Activated CD4-positive, alpha-beta T cell treated with anti-CD3 and anti-CD28 coated beads for 36 hours (primary cell): Measurements from ENCODE around the gene TRIM17. TPM values are rescaled to one million over a fixed set of nuclear protein-coding genes. Genes with fewer than 3 reads are reported as not detected.

Experiments used
- ATAC-seq: fragments of 200-7000 bp; cut with Tn5 transposase; one replicate; pipeline ENCODE4 v1.10.0; 2021; ENCODE audit warnings: mild to moderate bottlenecking, moderate library complexity
- CTCF ChIA-PET: fragments of 350-600 bp; sonication (Branson Sonifier 250); formaldehyde crosslinking; loops from one replicate; lab custom pipeline; 2021; ENCODE audit warnings: antibody characterized with exemption; lab: Charles Lee
- POLR2A ChIA-PET: fragments of 350-600 bp; sonication (Branson Sonifier 250); formaldehyde crosslinking; loops from one replicate; lab custom pipeline; 2021; ENCODE audit warnings: antibody characterized with exemption, inconsistent platforms; lab: Charles Lee
- DNase-seq: peaks from one replicate; pipeline ENCODE4 v3.0.0-alpha.2; 2020
- H3K27ac Mint-ChIP-seq: one replicate; pipeline ENCODE4 v1.8.0; 2021; ENCODE audit warnings: mixed read lengths
- H3K27me3 Mint-ChIP-seq: one replicate; pipeline ENCODE4 v1.8.0; 2021; ENCODE audit warnings: mixed read lengths
- H3K36me3 Mint-ChIP-seq: one replicate; pipeline ENCODE4 v1.8.0; 2021; ENCODE audit warnings: low read depth, mixed read lengths
- H3K4me1 Mint-ChIP-seq: one replicate; pipeline ENCODE4 v1.8.0; 2021; ENCODE audit warnings: mixed read lengths
- H3K4me3 Mint-ChIP-seq: one replicate; pipeline ENCODE4 v1.8.0; 2021; ENCODE audit warnings: mild to moderate bottlenecking, moderate library complexity, mixed read lengths
- H3K9me3 Mint-ChIP-seq: one replicate; pipeline ENCODE4 v1.8.0; 2021; ENCODE audit warnings: low read depth, mixed read lengths
- intact Hi-C, 2 experiments: fragments of 100-400 bp; cut with DNase I in 1 of 2; cut with micrococcal nuclease in 1 of 2; formaldehyde crosslinking; loops; one replicate each; pipeline versions ENCODE4 v1.14.2 to v1.15.1; 2022 to 2024; cut with DNase I, micrococcal nuclease
- total RNA-seq, 2 experiments: library from RNA; stranded (reverse); gene quantifications; one replicate each; pipeline ENCODE4 v1.2.3, GENCODE V29; 2021

The TRIM17 gene, protein sequence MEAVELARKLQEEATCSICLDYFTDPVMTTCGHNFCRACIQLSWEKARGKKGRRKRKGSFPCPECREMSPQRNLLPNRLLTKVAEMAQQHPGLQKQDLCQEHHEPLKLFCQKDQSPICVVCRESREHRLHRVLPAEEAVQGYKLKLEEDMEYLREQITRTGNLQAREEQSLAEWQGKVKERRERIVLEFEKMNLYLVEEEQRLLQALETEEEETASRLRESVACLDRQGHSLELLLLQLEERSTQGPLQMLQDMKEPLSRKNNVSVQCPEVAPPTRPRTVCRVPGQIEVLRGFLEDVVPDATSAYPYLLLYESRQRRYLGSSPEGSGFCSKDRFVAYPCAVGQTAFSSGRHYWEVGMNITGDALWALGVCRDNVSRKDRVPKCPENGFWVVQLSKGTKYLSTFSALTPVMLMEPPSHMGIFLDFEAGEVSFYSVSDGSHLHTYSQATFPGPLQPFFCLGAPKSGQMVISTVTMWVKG
- 1 to 10 TPM; 1.2 to 1.3 TPM for total RNA-seq

DNA sequence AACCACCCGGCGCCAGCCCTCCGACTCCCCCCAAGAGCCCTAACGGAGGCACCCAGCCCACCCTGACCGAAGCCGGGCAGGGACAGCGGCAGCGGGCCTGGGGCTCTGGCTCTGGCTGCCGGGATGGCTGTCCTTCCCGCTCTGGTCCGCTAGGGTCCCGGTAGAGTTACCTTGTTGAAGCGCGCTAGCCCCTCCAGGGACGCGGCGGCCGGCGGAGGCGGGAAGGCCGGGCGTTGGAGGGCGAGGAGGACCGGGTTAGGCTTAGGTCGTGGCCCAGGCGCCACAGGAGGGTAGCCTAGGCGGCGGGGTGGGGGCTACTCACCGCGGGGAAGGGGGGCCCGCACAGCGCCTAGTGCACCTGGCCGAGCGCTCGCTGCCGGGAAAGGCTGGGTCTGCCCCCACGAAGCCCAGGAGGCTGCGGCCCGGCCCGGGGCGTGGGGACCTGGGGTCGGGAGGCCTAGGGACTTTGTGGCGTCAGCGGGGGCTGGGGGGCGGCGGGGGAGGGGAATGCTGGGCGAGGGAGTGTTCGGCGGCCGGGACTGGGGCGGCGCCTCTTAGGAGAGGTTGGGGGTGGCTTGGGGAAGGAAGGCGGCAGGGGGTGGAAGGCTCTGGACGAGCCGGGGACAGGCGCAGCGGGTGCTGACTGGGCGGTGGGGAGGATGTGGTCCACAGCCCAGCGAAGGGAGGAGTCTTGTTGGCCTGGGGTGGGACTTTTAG lies at the start of gene TRIM17:
TRIM17 (minus strand) TSS at position 645 of the 717 bp plus-strand sequence. CDS start 1,789 bp downstream, outside the sequence.
- H3K4me1 Mint-ChIP-seq, result peaks cover 19% of the 10 kb centered on the region
- no peaks in the 10 kb centered on the region for H3K9me3 Mint-ChIP-seq
- peaks cover 8% of the 10 kb centered on the region for H3K27me3 Mint-ChIP-seq
- DNase-seq, result peak; percentile 61
- H3K27ac Mint-ChIP-seq, result peak within 1 kb of the TSS; percentile 33
- peak; percentile 75 for ATAC-seq
- H3K36me3 Mint-ChIP-seq, result no peaks in the 10 kb centered on the region
- ChIA-PET CTCF (no interaction called here), POLR2A (no interaction called here)
- H3K4me3 Mint-ChIP-seq, result peak within 1 kb of the TSS; percentile 68
- intact Hi-C loops, result no loop called here

DNA sequence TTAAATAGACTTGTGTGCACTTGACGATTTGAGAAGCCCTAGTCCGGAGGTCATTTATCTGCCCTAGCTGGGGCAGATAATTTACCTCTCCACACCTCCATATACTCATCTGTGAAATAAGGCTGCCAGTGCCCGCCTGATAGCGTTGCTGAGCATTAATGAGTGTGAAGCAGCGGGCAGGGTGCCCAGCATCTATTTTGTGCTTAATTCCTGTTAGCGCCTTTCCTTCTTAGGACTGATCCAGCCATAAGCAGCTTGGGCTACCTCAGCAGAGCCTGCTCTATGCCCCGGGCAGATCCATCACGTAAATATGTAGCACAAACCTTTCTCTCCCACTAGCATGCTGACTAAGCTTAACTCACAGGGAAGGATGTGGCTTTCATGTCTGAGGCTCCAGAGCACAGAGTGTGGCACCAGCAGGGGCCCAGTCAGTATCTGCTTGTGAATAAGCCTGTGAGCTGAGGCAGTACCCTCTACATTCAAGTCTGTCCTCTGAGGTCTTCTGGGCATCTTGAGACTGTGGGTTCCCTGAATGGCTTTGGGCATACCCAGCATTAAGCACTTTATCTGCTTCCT lies 49.0 kb upstream of the TRIM17 start:
- ATAC-seq, result peak; percentile 47
- peak overlapping the region; percentile 92 for H3K27ac Mint-ChIP-seq
- peak; percentile 64 for DNase-seq
- H3K4me1 Mint-ChIP-seq, result peaks cover 46% of the 10 kb centered on the region
- H3K9me3 Mint-ChIP-seq, result no peaks in the 10 kb centered on the region
- H3K4me3 Mint-ChIP-seq, result peak overlapping the region; percentile 84
- H3K27me3 Mint-ChIP-seq, result peaks cover 2% of the 10 kb centered on the region
- intact Hi-C loops, result loop anchor here in 1 of 2 experiments (2.0 kb wide), 3 partner anchors 189 to 383 kb away; partner anchors contain the start of gene ARF1
- CTCF ChIA-PET, result interaction anchor here (0.9 to 3.3 kb wide), 7 partner anchors 10 to 35 kb away, joined by 3 to 10 read pairs (median 4); no protein-coding TSS in a partner anchor
- POLR2A ChIA-PET, result interaction anchor here (1.1 to 2.1 kb wide), 2 partner anchors 21 to 1043 kb away, joined by 6 to 15 read pairs; partner anchors contain the start of genes NUP133 and RNF187
- peaks cover 2% of the 10 kb centered on the region for H3K36me3 Mint-ChIP-seq

DNA sequence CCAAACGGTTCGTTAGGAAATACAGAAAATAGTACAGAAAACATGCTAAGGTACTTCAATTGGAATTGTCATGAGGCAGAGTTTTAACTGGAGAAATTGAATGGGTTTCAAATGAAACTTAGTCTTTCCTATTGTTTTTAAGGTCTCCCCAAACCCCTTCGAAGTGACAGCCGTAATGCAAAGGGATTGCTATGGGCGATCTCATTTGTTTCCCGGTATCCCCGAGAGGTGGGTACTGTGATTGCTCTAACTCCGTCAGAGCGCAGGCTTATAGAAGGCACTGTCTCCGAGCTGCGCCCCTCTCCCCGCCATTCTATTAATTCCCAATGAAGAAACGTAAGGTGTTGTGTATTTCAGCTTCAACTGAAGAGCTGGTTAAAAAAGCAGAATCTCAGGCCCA lies 48.5 kb upstream of the TRIM17 start:
- intact Hi-C loops, result loop anchor here in 1 of 2 experiments (2.0 kb wide), 3 partner anchors 188 to 382 kb away; partner anchors contain the start of gene ARF1
- ChIA-PET CTCF (interaction anchor here (0.6 to 3.3 kb wide), 10 partner anchors 8 to 300 kb away, joined by 3 to 13 read pairs (median 4); partner anchors contain the start of gene RNF187), POLR2A (interaction anchor here (0.6 to 2.1 kb wide), 4 partner anchors 8 to 1043 kb away, joined by 5 to 15 read pairs (median 6); partner anchors contain the start of genes NUP133 and RNF187)
- H3K27ac Mint-ChIP-seq, result peak overlapping the region; percentile 92
- H3K9me3 Mint-ChIP-seq, result no peaks in the 10 kb centered on the region
- no peak for ATAC-seq
- peak overlapping the region; percentile 84 for H3K4me3 Mint-ChIP-seq
- no peak for DNase-seq
- peaks cover 2% of the 10 kb centered on the region for H3K27me3 Mint-ChIP-seq
- H3K36me3 Mint-ChIP-seq, result peaks cover 2% of the 10 kb centered on the region
- peaks cover 49% of the 10 kb centered on the region for H3K4me1 Mint-ChIP-seq

DNA sequence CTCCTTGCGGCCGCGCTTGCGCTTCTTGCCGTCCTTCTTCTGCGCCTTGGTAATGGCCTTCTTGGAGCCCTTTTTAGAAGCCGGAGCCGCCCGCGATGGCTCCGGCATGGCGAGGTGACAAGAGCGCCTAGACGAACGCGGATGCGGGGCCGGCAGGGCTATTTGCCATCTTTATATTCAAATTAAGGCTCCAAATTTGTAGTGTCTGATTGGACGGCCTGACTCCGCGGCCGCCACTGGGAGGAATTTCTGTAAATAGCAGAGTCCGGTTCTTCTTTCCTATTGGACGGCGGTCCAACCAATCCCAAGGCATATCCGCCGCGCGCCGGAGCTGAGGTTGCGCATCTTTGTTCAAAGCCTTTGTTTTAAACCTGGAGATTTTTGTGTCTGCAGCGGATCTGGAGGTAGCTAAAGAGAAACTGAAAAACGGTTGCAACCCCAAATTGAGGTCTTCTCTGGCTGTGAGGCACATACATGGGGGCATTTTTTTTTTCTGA lies 47.9 kb upstream of the TRIM17 start:
- peak; percentile 95 for DNase-seq
- peaks cover 2% of the 10 kb centered on the region for H3K27me3 Mint-ChIP-seq
- POLR2A ChIA-PET, result interaction anchor here (0.6 to 2.1 kb wide), 6 partner anchors 9 to 1044 kb away, joined by 3 to 15 read pairs (median 5); partner anchors contain the start of genes NUP133 and RNF187
- peaks cover 2% of the 10 kb centered on the region for H3K36me3 Mint-ChIP-seq
- intact Hi-C loops, result loop anchor here (1.0 to 5.0 kb wide), 7 partner anchors 22 to 902 kb away; partner anchors contain the start of genes ARF1 (in 1 of the 2), RNF187 (in 1 of the 2), TRIM11 (in 1 of the 2) and ZNF678 (in 1 of the 2)
- peak overlapping the region; percentile 92 for H3K27ac Mint-ChIP-seq
- H3K9me3 Mint-ChIP-seq, result no peaks in the 10 kb centered on the region
- peak; percentile 83 for ATAC-seq
- CTCF ChIA-PET, result interaction anchor here (0.5 to 3.3 kb wide), 10 partner anchors 8 to 300 kb away, joined by 3 to 13 read pairs (median 4); partner anchors contain the start of gene RNF187
- peak overlapping the region; percentile 84 for H3K4me3 Mint-ChIP-seq
- peaks cover 50% of the 10 kb centered on the region for H3K4me1 Mint-ChIP-seq

GRCh38 chr1:228463559-228464455 lies 47.1 kb upstream of the TRIM17 start:
- ATAC-seq (peak; percentile 72), DNase-seq (peak; percentile 90)
- CTCF ChIA-PET, result interaction anchor here (0.5 to 3.3 kb wide), 7 partner anchors 8 to 299 kb away, joined by 3 to 13 read pairs (median 5); partner anchors contain the start of gene RNF187
- peaks cover 53% of the 10 kb centered on the region for H3K4me1 Mint-ChIP-seq
- H3K9me3 Mint-ChIP-seq, result no peaks in the 10 kb centered on the region
- intact Hi-C loops, result loop anchor here (1.0 to 5.0 kb wide), 8 partner anchors 22 to 902 kb away; partner anchors contain the start of genes ARF1 (in 1 of the 2), MRPL55 (in 1 of the 2), RNF187 (in 1 of the 2) and TRIM11 (in 1 of the 2)
- H3K36me3 Mint-ChIP-seq, result peaks cover 4% of the 10 kb centered on the region
- H3K4me3 Mint-ChIP-seq, result peak overlapping the region; percentile 84
- POLR2A ChIA-PET, result interaction anchor here (0.7 to 2.1 kb wide), 6 partner anchors 8 to 111 kb away, joined by 3 to 15 read pairs (median 4); partner anchors contain the start of gene RNF187
- H3K27me3 Mint-ChIP-seq, result peaks cover 2% of the 10 kb centered on the region
- H3K27ac Mint-ChIP-seq, result peak overlapping the region; percentile 92

- H3K27me3 Mint-ChIP-seq, result no peaks in the 10 kb centered on the region
- H3K4me3 Mint-ChIP-seq, result peak overlapping the region; percentile 84
- CTCF ChIA-PET, result interaction anchor here (1.8 to 3.3 kb wide), 2 partner anchors 7 to 57 kb away, joined by 5 to 10 read pairs; no protein-coding TSS in a partner anchor
- DNase-seq, result peak; percentile 37
- H3K9me3 Mint-ChIP-seq, result no peaks in the 10 kb centered on the region
- peak overlapping the region; percentile 92 for H3K27ac Mint-ChIP-seq
- intact Hi-C loops, result loop anchor here in 1 of 2 experiments (1.0 to 5.0 kb wide), 2 partner anchors 354 to 901 kb away; partner anchors contain the start of genes MRPL55 and ZNF678
- peaks cover 56% of the 10 kb centered on the region for H3K4me1 Mint-ChIP-seq
- H3K36me3 Mint-ChIP-seq, result peaks cover 4% of the 10 kb centered on the region
- POLR2A ChIA-PET, result interaction anchor here (0.7 to 1.4 kb wide), 4 partner anchors 8 to 251 kb away, joined by 3 to 4 read pairs (median 4); partner anchors contain the start of gene RNF187
- no peak for ATAC-seq
Measured at GRCh38 chr1:228463009-228463558, 46.4 kb upstream of the TRIM17 start.

GRCh38 chr1:228462560-228462959 lies 45.9 kb upstream of the TRIM17 start:
- Mint-ChIP-seq H3K9me3 (no peaks in the 10 kb centered on the region), H3K27me3 (no peaks in the 10 kb centered on the region), H3K27ac (peak overlapping the region; percentile 92), H3K36me3 (peaks cover 4% of the 10 kb centered on the region), H3K4me1 (peaks cover 56% of the 10 kb centered on the region), H3K4me3 (peak overlapping the region; percentile 84)
- no peak for DNase-seq
- ChIA-PET POLR2A (interaction anchor here (0.7 kb wide), 1 partner anchor 250 kb away, joined by 3 read pairs; no protein-coding TSS in a partner anchor), CTCF (no interaction called here)
- intact Hi-C loops, result loop anchor here in 1 of 2 experiments (5.0 kb wide), 1 partner anchor 900 kb away; the partner anchor contains the start of gene ZNF678
- no peak for ATAC-seq

DNA sequence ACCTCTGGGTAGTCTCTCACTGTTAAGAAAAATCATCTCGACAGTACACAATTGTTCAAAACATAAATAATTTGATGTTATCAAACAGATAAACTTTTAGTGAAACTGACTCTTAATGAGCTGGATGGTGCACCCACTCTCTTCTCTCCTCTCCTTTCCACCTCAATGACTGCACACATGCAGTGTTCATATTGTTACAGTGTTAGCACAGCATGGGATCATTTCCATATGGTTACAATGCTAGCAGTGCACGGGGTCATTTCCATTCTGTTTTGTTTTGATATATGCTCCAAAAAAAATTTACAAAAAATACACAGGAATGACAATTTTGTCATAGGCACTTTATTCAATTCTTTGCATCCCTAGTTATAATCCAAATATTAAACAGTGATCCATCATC lies 44.2 kb upstream of the TRIM17 start:
- intact Hi-C loops, result loop anchor here in 1 of 2 experiments (5.0 kb wide), 1 partner anchor 899 kb away; the partner anchor contains the start of gene ZNF678
- H3K27me3 Mint-ChIP-seq, result no peaks in the 10 kb centered on the region
- DNase-seq (no peak), ATAC-seq (no peak)
- no peaks in the 10 kb centered on the region for H3K9me3 Mint-ChIP-seq
- peaks cover 6% of the 10 kb centered on the region for H3K36me3 Mint-ChIP-seq
- peak overlapping the region; percentile 52 for H3K27ac Mint-ChIP-seq
- CTCF ChIA-PET, result interaction anchor here (0.9 to 4.1 kb wide), 4 partner anchors 11 to 294 kb away, joined by 3 to 16 read pairs (median 3); no protein-coding TSS in a partner anchor
- H3K4me1 Mint-ChIP-seq, result peaks cover 51% of the 10 kb centered on the region
- H3K4me3 Mint-ChIP-seq, result peak overlapping the region; percentile 7
- POLR2A ChIA-PET, result no interaction called here
